AG09319 (cell line): Measurements from ENCODE around the gene TACC3.

Experiments used
- DNase-seq: peaks from one replicate; pipeline ENCODE4 v3.0.0-alpha.2; 2010; ENCODE audit warnings: low read depth; ENCODE audit errors: extremely low read depth
- TF ChIP-seq, protein P1 (sequence below): IDR thresholded peaks from 2 replicates; pipeline ENCODE4 v1.5.1; 2011; ENCODE audit warnings: low read depth, mild to moderate bottlenecking, inconsistent platforms, low read length, moderate library complexity

The TACC3 gene

DNA sequence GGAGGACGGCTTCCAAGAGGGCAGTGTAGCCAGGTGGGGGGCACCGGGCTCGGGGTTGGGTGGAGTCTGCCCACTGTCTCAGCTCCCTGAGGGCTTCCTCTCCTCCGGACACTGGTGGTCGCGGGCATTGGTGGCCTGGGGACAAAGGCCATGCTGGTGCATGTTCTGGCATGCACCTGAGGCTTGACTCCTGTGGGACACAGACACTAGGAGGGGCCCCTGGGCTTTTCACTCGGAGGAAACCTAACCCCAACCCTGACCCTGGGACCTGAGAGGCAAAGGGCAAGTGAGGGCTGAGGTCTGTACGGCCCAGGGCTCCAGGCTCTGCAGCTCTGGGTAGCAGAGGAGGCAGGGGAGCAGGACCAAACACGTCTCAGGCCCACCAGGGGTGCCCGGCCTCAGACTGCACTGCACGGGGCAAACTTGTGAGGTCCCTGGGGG is 49.5 kb downstream of the TACC3 start:
- TF ChIP-seq, protein P1, sequence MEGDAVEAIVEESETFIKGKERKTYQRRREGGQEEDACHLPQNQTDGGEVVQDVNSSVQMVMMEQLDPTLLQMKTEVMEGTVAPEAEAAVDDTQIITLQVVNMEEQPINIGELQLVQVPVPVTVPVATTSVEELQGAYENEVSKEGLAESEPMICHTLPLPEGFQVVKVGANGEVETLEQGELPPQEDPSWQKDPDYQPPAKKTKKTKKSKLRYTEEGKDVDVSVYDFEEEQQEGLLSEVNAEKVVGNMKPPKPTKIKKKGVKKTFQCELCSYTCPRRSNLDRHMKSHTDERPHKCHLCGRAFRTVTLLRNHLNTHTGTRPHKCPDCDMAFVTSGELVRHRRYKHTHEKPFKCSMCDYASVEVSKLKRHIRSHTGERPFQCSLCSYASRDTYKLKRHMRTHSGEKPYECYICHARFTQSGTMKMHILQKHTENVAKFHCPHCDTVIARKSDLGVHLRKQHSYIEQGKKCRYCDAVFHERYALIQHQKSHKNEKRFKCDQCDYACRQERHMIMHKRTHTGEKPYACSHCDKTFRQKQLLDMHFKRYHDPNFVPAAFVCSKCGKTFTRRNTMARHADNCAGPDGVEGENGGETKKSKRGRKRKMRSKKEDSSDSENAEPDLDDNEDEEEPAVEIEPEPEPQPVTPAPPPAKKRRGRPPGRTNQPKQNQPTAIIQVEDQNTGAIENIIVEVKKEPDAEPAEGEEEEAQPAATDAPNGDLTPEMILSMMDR = no peak
- DNase-seq = no peak

DNA sequence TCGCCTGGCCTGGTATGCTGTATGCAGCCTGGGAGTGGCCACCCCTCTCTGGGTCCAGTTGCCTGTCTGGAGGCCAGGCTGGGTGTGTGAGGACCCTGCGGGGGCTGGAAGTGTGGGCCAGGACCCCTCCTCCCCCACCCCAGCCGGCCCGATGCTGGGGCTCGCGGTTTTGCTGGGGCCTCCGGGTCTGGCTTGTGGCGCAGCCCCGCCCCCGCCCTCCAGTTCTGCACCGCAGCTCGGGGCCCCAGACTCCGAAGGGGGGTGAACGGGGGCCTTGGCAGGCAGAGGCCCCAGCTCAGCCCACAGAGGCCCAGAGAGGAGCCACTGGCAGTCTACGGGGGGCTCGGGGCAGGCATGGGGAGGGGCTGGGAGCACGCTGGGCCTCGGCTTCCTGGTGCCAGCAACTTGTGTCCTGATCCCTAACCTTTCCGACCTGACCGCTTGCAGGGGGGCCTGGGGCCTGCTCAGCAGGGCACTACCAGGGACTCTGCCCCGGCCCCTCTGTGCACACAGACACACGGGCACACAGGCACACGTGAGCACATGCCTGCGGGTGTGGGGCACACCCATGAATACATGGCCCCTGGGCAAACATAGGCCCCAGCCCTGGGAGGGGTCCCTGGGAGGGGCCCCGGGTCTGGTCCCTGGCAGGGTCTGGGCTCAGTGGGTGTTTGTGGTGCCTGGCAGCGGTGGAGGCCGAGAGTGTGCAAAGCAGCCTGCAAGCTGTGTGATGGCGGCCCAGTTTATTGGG is 50.4 kb downstream of the TACC3 start:
- no peak for DNase-seq

DNA sequence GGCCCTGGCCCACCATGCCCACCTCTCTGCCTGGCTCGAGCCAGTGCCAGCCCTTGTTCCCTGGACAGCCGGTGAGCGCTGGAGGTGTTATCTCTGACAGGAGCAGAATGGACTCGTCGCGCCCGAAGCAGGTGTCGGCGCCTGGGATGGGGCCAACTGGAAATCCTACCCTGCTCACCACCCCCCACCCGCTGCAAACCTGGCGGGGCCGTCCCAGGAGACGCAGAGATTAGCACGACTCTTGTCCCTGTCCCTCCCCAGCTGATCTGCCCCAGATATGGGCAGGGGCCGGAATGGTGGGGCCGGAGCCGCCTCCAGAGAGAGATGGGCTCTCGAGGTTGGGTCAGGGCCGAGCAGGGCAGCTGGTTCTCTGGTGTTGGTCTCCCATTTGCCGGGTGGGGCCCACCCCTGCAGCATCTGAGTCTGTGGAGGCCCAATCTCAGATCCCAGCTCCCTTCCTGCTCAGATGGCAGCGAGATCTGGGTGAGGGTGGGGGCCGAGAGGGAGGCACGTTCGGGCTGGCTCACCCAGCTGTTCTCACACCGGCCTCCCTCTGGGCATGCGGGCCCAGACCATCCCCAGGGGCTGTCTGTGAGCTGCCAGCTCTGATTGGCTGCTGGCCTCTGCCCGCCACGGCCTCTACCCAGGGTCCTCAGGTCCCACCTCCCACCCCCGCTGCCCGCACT is 51.7 kb downstream of the TACC3 start:
- TF ChIP-seq, protein P1 = no peak
- no peak for DNase-seq

More for the DNA sequence above, 50.4 kb downstream of the TACC3 start:
- TF ChIP-seq, protein P1 = no peak

DNA sequence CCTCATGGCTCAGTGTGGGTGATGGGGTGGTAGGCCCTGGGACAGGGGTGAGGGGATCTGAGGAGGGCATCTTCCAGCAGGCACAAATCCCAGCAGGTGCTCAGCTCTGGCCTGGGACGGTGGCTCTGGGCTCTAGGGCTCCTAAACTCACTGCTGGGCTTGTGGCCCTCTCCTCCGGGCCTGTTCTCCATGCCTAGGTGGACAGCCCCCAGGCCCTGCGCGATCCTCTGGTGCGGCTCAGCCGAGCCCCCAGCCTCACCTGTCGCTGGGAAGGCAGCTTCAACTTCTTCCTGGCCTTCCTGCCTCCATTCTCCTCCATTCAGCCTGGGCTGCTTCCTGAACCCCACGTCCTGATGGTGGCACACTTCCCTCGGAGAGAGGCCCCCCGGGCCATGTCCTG is 52.4 kb downstream of the TACC3 start:
- TF ChIP-seq, protein P1 = no peak
- DNase-seq = no peak

DNA sequence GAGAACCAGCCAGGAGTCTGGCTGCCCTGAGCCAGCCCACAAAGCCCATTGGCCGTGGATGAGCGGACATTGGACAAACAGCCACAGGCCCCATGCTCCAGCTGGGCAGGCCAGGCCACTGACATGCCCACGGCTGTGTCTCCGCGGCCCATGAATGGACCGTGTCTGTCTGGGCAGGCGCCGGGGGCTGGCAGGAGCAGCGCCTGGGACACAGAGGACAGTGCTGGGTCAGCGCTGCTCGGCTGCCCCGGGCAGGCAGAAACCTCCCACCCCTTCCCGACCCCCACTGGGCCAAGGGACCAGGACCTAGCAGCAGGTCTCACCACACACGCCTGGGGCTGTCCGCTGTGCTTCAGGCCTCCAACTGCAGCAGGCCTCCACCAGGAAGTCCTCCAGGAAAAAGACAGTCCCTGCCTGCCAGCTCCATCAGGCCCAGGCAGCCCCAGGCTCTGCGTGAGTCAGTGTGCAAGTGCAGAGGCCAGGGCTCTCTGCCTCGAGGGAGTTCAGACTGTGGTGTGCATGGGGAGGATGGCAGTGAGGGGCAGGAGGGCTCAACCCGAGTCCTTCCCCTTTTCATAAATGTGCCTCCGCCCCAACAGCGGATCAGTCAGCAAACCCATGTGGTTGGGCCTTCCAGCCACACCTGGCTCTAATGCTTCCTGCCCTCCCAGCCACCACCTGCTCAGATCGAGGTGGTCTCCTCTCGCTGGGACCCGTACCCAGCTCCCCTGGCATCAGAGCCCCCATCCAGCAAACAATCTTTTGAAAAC is 54.6 kb downstream of the TACC3 start:
- DNase-seq = no peak

DNA sequence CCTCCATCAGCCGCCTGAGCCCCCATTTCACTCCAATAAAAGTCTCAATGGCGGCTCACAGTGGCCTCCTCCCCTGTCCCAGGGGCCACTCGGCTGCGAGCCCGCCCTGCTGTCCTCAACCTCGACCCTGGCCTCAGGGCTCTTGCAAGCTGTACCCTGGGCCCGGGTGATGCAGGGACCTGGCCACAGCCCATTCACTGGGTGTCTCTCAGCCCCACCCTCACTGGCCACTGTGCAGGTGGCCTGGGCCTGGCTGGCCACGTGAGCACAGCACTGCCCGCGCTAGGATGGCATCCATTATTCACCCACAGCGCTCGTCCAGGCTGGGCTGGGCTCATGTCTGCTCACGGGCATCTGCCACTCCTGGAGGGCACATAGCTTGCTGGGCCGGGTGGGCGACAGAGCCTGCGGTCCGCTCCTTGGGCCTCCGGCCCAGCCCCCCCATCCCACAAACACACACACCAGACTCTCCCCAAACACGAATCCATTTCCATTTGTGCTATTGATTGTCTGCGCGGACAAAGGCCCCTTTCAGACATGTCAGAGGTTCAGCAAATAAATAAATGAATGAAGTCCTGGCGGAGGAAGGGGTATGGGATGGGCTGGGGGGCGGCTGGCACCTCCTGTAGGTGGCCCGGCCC is 55.3 kb downstream of the TACC3 start:
- TF ChIP-seq, protein P1 = no peak
- DNase-seq = no peak

More for the DNA sequence above, 54.6 kb downstream of the TACC3 start:
- TF ChIP-seq, protein P1 = no peak
